Activated T-cell treated with anti-CD3 and anti-CD28 coated beads, Interleukin-2, amount 50 U/mL, for 48 hours (primary cell): ENCODE results near the gene CSPG5.

Source experiments
- DNase-seq, 2 experiments: peaks; one replicate each; pipeline ENCODE4 v3.0.0-alpha.2; 2020

The CSPG5 gene

DNA sequence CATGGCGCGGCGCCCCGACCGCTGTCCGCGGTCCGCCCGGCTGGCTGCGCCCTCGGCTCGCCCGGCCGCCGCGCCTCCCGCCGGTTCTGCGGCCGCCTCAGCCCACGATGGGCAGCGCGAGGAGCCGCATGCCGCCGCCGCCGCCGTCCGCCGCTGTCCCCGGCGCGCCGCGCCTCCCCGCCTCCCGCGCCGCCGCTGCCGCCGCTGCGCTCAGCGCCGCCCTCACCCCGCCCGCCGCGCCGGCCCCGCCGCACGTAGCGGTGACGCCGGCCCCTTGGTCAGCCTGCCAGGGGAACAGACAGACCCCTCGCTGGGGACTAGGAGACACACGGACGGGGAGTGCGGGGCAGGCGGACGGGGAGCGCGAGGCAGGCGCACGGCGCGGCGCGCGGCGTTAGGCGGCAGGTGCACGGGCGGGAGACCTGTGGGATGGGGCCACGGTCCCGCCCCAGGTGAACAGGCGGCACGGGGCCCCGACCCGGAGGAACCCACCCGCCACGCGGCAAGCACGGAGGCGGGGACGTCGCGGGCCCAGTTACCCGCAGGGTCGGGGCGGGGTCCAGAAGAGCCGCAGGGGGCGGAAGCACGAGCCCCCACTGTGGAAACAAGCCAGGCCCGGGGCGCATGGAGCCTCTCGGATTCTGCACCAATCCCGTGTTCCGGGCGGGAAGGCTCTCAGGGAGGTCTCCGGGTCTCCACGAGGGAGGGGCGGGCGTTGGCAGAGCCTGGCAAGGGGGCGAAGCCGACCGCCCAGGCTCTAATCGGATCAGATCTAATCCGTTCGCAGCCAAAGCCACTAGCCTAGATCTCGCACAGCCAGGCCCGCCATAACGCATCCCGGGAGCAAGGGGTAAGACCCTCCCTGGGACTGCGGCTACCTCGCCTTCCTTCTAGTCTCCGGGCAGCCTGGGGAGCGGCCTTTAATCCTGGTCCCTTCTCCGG is at the start of gene CSPG5:
Gene CSPG5, minus strand, starts transcription at position 175 of the 942 bp plus-strand sequence. Its CDS starts 172 bp downstream, at position 3.
- DNase-seq, result peak; percentile 38 to 56

- DNase-seq, result no peak
Observed at GRCh38 chr3:47628426-47628825, 49.8 kb upstream of the CSPG5 start.

GRCh38 chr3:47622671-47623461 is 44.2 kb upstream of the CSPG5 start:
- DNase-seq, result no peak

DNA sequence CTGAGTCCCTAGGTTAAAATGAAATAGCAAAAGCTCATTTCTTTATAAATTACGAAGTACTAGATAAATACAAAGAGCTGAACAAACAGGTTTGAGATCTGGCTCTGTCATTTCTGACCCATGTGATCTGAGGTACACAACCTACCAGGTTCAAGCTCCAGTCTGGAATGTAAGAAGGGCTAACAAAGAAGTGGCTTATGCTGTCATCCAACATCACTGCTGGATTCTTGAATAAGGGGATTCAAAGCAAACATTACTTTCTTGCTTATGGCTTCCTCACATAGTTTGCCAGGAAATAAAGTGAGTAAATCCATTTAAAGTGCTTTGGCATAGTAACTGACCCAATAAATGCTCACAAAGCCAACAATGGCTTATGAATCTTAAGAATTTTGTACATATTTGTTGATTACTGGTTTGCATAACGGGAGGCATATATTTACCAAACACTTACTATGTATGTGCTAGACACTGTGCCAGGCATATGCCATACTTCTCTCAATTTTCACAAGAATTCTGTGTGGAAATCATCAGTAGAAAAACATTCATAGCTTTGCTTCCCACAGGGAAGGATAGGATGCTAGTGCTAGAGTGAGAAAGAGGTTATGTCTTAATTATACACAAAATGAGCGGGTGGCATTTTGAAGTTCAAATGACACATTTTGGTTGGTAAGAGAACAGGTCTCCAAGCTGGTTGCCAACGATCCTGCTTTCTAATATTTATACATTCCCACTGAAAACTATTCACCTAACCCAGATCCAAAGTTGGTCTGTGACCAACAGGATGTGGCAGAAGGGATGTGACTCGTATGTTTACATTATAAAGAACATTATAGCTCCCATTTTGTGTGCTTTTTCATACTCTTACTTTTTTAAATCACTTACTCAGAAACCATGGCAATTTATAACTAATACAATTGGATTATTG is 38.7 kb upstream of the CSPG5 start:
- no peak for DNase-seq

- no peak for DNase-seq
Observed at GRCh38 chr3:47614788-47615187, 36.1 kb upstream of the CSPG5 start.

- no peak for DNase-seq
Observed at GRCh38 chr3:47613722-47614121, 35.1 kb upstream of the CSPG5 start.

GRCh38 chr3:47612879-47613278 is 34.2 kb upstream of the CSPG5 start:
- no peak for DNase-seq

- no peak for DNase-seq
Observed at GRCh38 chr3:47612178-47612577, 33.5 kb upstream of the CSPG5 start.

DNA sequence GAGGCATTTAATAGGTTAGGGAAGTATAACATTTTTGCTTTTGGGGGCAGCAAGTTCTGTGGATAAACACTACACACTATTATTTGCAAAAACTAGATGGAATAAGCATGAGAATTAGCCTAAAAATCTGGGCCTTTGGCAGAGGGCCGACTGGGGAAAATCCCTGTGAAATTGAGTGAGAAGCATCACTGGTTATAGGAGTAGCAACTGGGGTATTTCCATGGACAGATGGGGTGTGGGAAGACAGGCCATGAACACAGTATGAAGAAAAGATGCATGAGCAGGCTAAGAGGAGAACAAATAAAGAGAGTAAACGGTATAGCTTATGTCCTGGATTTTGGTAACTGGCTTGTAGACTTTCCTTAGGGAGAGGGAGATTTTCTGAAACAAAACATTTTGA is 32.9 kb upstream of the CSPG5 start:
- no peak for DNase-seq

DNA sequence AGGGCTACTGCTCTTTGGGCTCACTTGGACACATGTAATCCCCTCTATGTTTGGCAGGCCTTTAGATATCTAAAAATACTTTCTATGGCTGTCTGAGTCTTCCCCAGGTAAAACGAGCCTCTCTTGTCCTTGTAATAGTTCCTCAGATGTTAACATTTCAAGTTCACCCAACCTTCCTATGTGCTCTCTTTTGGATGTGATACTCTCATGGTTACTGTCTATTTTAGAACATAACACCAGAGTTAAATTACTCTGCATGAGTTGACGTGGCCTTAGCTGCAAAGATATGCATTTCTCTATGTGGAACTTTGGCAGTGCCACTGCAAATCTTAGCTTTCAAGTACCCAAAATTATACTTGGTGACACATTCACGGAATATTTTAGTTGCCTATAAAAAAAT is 31.9 kb upstream of the CSPG5 start:
- DNase-seq, result no peak

GRCh38 chr3:47607335-47607734 is 28.7 kb upstream of the CSPG5 start:
- no peak for DNase-seq

DNA sequence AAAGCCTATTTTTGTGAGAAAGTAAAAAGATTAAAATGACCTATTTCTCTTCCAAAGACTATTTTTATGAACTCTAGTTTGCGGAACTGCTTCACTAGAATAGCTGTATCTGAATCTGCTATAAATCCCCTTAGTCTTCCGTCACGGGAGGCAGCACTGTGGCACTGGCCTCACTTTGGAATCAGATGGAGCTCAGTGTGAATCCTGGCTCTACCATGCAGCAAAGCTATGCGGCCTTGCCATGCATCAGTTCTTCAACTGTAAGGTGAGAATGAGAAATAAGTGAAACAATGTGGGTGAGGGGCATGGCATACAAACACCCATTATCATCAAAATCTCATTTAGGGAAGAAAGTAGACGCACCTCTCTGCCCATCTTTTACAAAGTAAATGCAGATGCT is 27.5 kb upstream of the CSPG5 start:
- DNase-seq, result no peak

GRCh38 chr3:47605652-47606051 is 27.0 kb upstream of the CSPG5 start:
- no peak for DNase-seq

DNA sequence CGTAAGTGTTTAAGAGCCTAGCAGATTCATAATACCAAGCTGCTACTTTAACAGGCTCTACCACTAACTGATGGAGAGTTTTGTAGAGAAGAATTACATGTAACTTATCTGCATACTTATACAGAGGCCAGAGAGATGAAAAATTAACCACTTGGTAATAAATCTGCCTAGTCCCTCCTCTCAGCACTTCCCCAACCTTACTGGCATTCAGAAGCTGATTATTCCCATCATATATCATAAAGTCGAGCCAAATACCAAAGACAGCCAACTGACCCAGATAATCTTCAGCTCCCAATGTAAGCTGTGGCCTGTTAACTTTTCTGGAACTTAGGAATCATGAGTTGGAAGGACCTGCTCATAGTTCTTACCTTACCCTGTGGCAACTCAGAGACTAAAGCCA is 25.5 kb upstream of the CSPG5 start:
- DNase-seq, result no peak

DNA sequence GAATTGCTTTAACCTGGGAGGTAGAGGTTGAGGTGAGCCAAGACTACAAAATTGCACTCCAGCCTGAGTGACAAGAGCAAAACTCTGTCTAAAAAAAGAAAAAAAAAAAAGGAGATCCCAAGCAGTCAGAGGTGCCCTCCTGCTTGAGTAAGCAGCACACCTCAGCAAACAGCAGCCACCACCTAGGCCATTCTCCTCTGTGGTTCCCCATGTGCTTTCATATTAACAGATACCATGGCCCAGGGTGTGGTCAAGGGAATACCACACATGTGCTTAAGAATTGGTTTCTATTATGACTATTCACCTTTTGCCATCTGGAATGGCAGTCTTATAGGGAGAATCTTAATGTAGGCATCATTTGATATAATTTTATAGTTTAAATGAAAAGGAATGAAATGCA is 24.7 kb upstream of the CSPG5 start:
- no peak for DNase-seq

DNA sequence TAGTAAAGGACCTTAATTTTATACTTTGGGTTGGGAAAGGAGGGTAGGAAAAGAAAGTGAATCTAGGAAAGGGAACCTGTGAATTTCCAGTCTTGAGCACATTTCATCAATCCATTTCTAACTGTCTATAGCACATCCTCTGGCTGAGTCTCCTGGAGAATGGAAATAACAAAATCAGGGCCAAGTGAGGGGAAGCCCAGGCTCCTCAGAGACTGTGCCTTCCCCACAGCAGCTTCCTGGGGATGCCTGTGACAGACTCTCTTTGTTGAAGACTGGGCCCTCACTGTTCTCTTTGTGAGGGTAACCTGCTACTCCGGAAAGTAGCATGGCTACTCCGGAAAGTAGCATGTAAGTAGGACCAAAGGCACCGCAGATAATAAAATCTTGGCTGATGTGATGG is 22.6 kb upstream of the CSPG5 start:
- DNase-seq, result no peak

- DNase-seq, result no peak
Observed at GRCh38 chr3:47594792-47595191, 16.1 kb upstream of the CSPG5 start.

GRCh38 chr3:47592066-47592795 is 13.6 kb upstream of the CSPG5 start:
- no peak for DNase-seq

- DNase-seq, result no peak
Observed at GRCh38 chr3:47590216-47590615, 11.6 kb upstream of the CSPG5 start.

DNA sequence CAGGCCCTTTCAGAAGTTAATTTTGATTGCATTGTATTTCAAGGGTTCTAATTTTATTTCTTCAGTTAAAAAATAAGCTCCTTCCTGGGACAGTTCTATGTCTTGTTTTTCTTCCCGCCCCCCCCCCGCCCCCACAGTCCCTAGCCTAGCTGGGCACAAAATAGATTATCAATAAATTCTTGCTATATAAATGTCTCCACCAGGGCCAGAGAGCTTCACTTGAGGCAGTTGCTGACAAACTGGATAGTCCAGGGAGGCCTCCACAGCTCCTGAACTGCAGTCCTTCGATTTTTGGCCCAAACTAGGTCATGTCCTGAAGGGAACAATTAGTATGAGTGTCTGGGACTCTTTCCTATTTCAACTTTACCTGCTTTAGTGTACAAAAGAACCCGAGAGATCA is 9.9 kb upstream of the CSPG5 start:
- DNase-seq, result no peak

GRCh38 chr3:47588053-47588452 is 9.4 kb upstream of the CSPG5 start:
- no peak for DNase-seq

DNA sequence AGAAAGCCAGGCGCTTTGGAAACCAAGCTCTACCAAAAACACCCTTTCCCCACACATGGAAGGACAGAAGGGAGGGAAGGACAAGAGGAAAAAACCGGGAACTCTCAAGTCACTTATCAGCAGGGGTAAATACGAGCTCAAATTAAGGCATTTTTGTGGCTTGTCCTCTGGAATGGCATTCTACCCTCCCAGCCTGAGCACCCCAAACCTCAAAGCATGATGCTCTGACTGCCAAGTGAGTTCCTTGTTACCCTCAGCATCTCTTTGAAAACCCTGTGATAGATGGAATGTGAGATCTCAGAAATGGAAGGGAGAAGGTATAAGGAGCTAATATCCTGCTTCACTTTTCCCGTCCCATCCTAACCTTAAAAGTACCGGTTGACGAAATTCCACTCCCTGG is 8.1 kb upstream of the CSPG5 start:
- no peak for DNase-seq
